Aorta (tissue), 5 donors: Measurements from ENCODE around the gene NECTIN4. TPM values are rescaled to one million over a fixed set of nuclear protein-coding genes. Genes with fewer than 3 reads are reported as not detected.

ENCODE experiments used
- ATAC-seq: fragments of 200-7000 bp; cut with Tn5 transposase; one replicate; pipeline ENCODE4 v1.9.1; 2022; ENCODE audit warnings: moderate library complexity; ENCODE audit not compliant: low FRiP score
- DNase-seq, 2 donors: peaks; one replicate each; pipeline ENCODE4 v3.0.0-alpha.2; 2020
- H3K27ac ChIP-seq, 2 donors: one replicate each; pipeline ENCODE4 v1.5.1; 2013; ENCODE audit warnings: low read length in 2 of 2, mild to moderate bottlenecking in 2 of 2, moderate library complexity in 2 of 2, control low read depth in 1 of 2, inconsistent platforms in 1 of 2, low read depth in 1 of 2
- H3K27me3 ChIP-seq, 2 donors: one replicate each; pipeline ENCODE4 v1.6.1; 2013; ENCODE audit warnings: control low read depth in 1 of 2, low read length in 1 of 2, mild to moderate bottlenecking in 1 of 2, moderate library complexity in 1 of 2; ENCODE audit not compliant: insufficient read depth in 2 of 2, control insufficient read depth in 1 of 2
- H3K36me3 ChIP-seq, 2 donors: one replicate each; pipeline ENCODE4 v1.6.1; 2013; ENCODE audit warnings: control low read depth in 1 of 2, low read length in 1 of 2, mild to moderate bottlenecking in 1 of 2; ENCODE audit not compliant: insufficient read depth in 2 of 2, control insufficient read depth in 1 of 2
- H3K4me1 ChIP-seq, 2 donors: one replicate each; pipeline ENCODE4 v1.6.1; 2013; ENCODE audit warnings: low read length in 2 of 2, control low read depth in 1 of 2, mild to moderate bottlenecking in 1 of 2, moderate library complexity in 1 of 2; ENCODE audit not compliant: insufficient read depth in 2 of 2, control insufficient read depth in 1 of 2
- H3K4me3 ChIP-seq, 2 donors: one replicate each; pipeline ENCODE4 v1.5.1; 2013; ENCODE audit warnings: low read length in 2 of 2, control low read depth in 1 of 2, mild to moderate bottlenecking in 1 of 2
- H3K9me3 ChIP-seq: one replicate; pipeline ENCODE4 v1.6.1; 2013; ENCODE audit warnings: mild to moderate bottlenecking, low read length; ENCODE audit not compliant: control insufficient read depth
- WGBS, 2 donors: extraction: QIAGEN DNeasy Blood & Tissue Kit; methylation state at CpG; one replicate each; pipeline ENCODE4 v1.1.7; 2013; 5-methylcytosine and 5-hydroxymethylcytosine counted together
- intact Hi-C, 2 donors: fragments of 100-400 bp; cut with DNase I; formaldehyde crosslinking; loops; one replicate each; pipeline versions ENCODE4 v1.14.2 to v1.15.0; 2022
- polyA plus RNA-seq, 2 donors: library from polyadenylated mRNA; stranded (reverse); fragments of 200-250 nt; gene quantifications; one replicate each; pipeline ENCODE4 v1.2.3, GENCODE V29; 2013
- total RNA-seq, 2 donors: library from RNA; stranded (reverse); fragmentation: NEBNext Ultra II Directional; extraction: Animal tissue kit (Norgen Biotek cat#: 25700); gene quantifications; one replicate each; pipeline ENCODE4 v1.2.1, GENCODE V29; 2021
- donor health status: healthy with polysubstance abuse.
- donor health status: Bipolar disorder and iron deficiency.
- donor health status: DM: no; HTN: no; CAD: no.
- donor health status: DM: no; HTN: no; CAD: no.
- donor health status: DM: yes; HTN: yes; CAD: no.

The NECTIN4 gene
- total and polyA plus RNA-seq, 4 donors = 0.24 to 0.26 TPM; not detected in 2

DNA sequence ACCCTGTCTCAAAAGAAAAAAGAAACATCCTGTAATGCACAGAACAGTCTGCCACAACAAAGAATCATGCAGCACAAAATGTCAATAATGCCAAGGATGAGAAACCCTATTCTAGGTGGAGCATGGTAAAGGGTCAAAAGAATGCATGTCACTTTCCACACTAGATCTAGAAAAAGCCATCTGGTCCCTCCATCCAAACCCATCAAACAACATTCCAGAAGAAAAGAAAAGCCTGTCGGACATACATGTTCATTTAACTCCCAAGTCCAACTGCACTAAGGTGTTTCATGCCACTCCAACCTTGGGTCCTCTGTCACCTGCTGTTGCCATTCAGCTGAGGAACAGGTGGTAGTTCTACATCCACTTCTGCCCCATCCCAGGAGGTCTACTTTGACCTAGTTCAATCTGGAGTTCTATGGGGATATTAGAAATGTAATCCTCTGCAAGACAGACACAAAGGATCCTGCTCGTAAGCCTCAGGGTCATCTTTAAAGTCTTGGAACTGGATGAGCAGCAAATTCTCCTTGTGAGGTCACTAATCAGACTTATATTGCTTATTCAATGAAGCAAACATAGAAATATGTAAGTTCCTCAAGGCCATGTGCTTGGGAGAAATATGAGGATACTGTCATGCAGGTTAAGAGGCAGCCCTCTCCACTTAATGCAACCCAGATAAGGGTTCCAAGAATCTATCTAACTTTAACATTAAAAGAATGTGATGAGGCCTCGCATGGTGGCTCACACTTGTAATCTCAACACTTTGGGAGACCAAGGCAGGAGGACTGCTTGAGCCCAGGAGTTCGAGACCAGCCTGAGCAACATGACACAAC is 39.4 kb upstream of the NECTIN4 start:
- no peak for ATAC-seq
- H3K9me3 ChIP-seq = no peaks in the 10 kb centered on the region
- H3K4me3 ChIP-seq = no peak overlapping the region
- no peaks in the 10 kb centered on the region for H3K27me3 ChIP-seq
- H3K36me3 ChIP-seq = peaks cover 0 to 6% of the 10 kb centered on the region in 2 donors
- DNase-seq = no peak
- H3K4me1 ChIP-seq = no peaks in the 10 kb centered on the region
- H3K27ac ChIP-seq = no peak overlapping the region
- WGBS, 2 donors = 93 to 95% methylated on average over 4 of the region's 4 CpGs
- intact Hi-C loops = no loop called here

DNA sequence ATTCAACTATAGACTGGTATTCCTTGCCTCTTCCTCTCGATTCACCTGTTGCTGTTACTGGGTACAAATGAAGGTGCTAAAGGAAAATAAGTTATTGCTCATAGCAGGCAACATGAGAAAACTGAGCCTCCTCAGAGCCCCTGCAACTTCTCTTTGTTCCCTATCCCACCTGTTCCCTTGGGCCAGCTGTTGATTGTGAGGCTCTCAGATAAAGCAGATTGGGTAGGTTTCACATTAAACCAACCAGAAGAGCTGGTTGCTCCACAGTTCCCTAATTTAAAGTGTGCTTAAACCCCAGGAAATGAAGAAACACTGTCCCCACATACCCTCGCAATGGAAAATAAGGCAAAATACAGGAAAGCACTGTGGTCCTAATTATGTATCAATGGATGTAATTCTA is 38.3 kb upstream of the NECTIN4 start:
- H3K4me1 ChIP-seq = no peaks in the 10 kb centered on the region
- intact Hi-C loops = no loop called here
- no peaks in the 10 kb centered on the region for H3K27me3 ChIP-seq
- ATAC-seq (no peak), DNase-seq (no peak)
- 83 to 90% methylated on average over 2 of the region's 2 CpGs for WGBS, 2 donors
- peaks cover 3 to 11% of the 10 kb centered on the region in 2 donors for H3K36me3 ChIP-seq
- H3K4me3 ChIP-seq = no peak overlapping the region
- H3K9me3 ChIP-seq = no peaks in the 10 kb centered on the region
- H3K27ac ChIP-seq = no peak overlapping the region

DNA sequence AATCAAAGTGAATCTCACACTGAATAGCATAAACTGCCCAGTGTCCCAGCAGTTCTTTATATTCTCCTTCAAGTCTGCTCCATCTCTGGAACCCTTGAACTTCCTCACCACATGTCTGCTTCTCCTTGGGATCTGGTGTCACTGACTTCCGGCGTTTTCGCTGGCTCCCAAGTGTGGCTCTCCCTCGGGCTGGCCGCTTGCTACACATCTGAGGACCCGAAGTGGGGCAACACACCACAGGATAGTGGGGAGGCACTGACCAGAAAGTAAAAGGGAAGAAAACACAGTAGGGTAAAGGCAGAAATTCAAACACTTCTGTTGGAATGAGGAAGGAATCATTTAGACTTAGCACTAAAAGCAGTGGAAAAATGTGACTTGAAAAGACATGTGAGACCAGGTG is 33.6 kb upstream of the NECTIN4 start:
- DNase-seq = no peak
- Histone ChIP-seq H3K27ac (no peak overlapping the region), H3K27me3 (no peaks in the 10 kb centered on the region), H3K9me3 (no peaks in the 10 kb centered on the region), H3K36me3 (peaks cover 3 to 18% of the 10 kb centered on the region in 2 donors), H3K4me1 (peaks cover 0 to 2% of the 10 kb centered on the region in 2 donors), H3K4me3 (no peak overlapping the region)
- ATAC-seq = no peak
- intact Hi-C loops = no loop called here
- 81 to 82% methylated on average over 6 of the region's 6 CpGs for WGBS, 2 donors

DNA sequence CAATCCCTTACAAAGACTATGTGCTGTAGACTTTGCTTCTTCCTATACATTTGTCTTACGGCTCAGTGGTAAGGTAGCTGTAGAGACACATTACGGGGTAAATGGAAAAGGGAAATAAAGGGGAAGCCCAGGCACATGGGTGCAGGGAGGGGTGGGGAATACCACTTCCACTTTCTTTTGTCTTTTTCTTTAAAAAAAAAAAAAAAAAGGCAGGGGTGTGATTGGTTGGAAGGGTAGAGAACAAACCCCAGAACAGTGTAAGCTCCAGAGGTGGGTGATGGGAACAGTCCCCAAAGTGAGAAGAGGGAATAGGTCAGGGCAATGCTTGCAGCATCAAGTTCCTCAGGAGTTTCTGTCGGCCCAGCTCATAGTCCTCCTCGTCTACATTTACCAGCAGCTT is 32.5 kb upstream of the NECTIN4 start:
- Histone ChIP-seq H3K36me3 (peaks cover 3 to 18% of the 10 kb centered on the region in 2 donors), H3K4me1 (peaks cover 0 to 2% of the 10 kb centered on the region in 2 donors)
- 72 to 81% methylated on average over 4 of the region's 4 CpGs for WGBS, 2 donors

DNA sequence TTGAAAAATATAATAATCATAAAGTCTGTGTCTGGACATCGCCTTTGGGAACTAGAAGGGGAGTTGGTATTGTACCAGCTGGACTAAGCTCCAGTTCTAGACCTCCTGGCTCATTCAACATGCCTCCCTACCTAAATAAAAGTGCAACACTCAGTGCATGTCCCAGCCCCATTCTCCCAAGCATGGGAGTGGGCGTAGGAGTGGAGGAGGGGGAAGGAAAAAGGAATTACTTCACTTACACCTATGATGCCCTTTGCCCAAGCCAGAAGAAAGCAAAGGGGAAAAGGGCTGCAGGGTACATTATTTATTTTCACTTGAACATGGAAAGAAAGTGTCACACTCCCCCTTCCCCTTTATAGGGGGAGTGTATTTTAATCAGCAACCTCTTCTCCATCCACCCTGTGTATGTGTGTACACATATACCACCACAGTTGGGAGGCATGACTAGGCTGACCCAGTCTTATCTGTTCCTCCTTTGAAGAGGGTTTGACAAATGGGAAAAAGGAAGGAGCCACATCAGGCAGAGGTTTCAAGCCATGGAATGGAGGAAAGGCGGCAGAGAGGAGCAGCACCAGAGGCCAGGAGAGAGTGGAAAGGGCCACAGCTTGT is 31.8 kb upstream of the NECTIN4 start:
- no peak for ATAC-seq
- no peak for DNase-seq
- Histone ChIP-seq H3K4me3 (no peak overlapping the region), H3K4me1 (peaks cover 0 to 3% of the 10 kb centered on the region in 2 donors), H3K36me3 (peaks cover 3 to 18% of the 10 kb centered on the region in 2 donors), H3K27ac (no peak overlapping the region), H3K9me3 (no peaks in the 10 kb centered on the region), H3K27me3 (no peaks in the 10 kb centered on the region)
- intact Hi-C loops = no loop called here
- WGBS, 2 donors = 82 to 85% methylated on average over 3 of the region's 3 CpGs

More for the DNA sequence above, 32.5 kb upstream of the NECTIN4 start:
- Histone ChIP-seq H3K4me3 (no peak overlapping the region), H3K9me3 (no peaks in the 10 kb centered on the region), H3K27ac (no peak overlapping the region), H3K27me3 (no peaks in the 10 kb centered on the region)
- ATAC-seq (no peak), DNase-seq (no peak)
- intact Hi-C loops = no loop called here

DNA sequence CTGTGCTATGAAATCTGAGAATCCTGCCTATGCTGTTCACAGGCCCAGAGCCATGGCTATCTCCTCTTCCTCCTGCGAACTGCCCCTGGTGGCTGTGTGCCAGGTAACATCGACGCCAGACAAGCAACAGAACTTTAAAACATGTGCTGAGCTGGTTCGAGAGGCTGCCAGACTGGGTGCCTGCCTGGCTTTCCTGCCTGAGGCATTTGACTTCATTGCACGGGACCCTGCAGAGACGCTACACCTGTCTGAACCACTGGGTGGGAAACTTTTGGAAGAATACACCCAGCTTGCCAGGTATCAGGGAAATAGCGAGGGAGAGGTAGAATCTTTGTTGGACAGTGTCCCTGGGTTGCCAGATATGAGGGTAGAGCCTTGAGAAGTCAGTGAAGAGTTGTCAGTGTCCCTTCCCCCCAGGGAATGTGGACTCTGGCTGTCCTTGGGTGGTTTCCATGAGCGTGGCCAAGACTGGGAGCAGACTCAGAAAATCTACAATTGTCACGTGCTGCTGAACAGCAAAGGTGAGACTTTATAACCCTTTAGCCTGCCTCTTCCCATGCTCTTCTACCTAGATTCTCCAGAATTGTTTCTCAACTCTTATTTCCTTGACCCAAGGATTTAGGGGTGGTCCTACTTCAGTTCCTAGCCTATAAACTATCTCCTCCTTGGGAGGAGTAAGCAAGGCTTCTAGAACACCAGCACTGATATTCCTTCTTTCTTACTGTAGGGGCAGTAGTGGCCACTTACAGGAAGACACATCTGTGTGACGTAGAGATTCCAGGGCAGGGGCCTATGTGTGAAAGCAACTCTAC is 29.9 kb upstream of the NECTIN4 start:
- ATAC-seq = peak; percentile 49
- 17 to 18% methylated on average over 10 of the region's 10 CpGs for WGBS, 2 donors
- intact Hi-C loops = loop anchor here in 1 of 2 donors (5.0 kb wide), 1 partner anchor 72 kb away; the partner anchor contains the start of gene USF1
- Histone ChIP-seq H3K27ac (peak overlapping the region in 1 of 2 donors; percentile 62), H3K27me3 (no peaks in the 10 kb centered on the region), H3K4me3 (peak overlapping the region in 1 of 2 donors; percentile 65), H3K9me3 (no peaks in the 10 kb centered on the region), H3K36me3 (peaks cover 3 to 17% of the 10 kb centered on the region in 2 donors), H3K4me1 (peaks cover 0 to 3% of the 10 kb centered on the region in 2 donors)
- DNase-seq = no peak

DNA sequence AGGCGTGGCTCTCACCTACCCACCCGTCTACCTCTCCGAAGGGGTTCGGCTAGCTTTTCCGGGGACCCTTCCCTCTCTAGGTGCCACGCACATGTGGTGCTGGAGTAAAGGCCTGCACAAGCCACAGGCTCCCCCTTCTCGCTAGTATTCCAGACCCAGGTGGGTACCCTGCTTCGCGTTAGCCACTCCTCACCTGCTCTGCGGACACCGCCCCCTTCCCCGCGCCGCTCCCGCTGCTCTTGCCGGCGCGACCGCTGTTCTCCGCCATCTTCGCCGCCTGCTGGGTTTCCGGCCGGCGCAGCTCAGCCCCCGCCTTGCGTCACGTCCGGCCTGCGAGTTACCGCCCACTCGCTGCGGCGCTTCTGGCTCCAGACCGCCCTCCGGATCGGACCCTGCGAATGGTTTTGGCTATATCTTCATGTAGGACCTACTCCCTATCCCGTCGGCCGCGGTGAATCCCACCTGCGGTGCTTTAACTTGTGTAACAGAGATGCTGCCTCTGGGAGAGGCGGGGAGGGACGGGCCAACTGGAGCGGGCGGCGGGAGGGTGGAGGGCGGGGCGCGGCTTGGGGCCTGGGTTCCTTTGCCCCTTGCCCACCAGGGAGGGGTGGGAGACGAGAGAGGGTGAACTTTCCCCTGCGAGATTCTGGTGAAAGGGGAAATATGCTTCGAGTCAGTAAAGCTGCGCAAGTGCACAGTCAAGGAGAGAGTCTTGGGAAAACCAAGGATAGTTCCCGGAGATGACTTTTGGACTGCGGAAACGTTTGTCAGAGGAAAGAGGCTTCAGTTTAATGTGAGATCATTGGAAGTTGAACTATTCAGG is 28.6 kb upstream of the NECTIN4 start, which contains the start of the genes NIT1 and PFDN2:
TSS of gene NIT1 (plus strand) at position 347 of the 823 bp plus-strand sequence. CDS start at position 419, 72 bp downstream.
TSS of gene PFDN2 (minus strand) at position 279 of the 823 bp plus-strand sequence. CDS start at position 268, 11 bp downstream.
- H3K4me1 ChIP-seq = peaks cover 0 to 3% of the 10 kb centered on the region in 2 donors
- intact Hi-C loops = loop anchor here in 1 of 2 donors (5.0 kb wide), 1 partner anchor 71 kb away; the partner anchor contains the start of gene USF1
- DNase-seq = peak; percentile 90 to 97
- H3K27me3 ChIP-seq = no peaks in the 10 kb centered on the region
- peak within 1 kb of the TSS; percentile 4 to 65 for H3K4me3 ChIP-seq
- peak; percentile 95 for ATAC-seq
- 0% methylated on average over 57 to 58 of the region's 58 CpGs for WGBS, 2 donors
- no peaks in the 10 kb centered on the region for H3K9me3 ChIP-seq
- H3K36me3 ChIP-seq = peaks cover 2 to 9% of the 10 kb centered on the region in 2 donors
- H3K27ac ChIP-seq = peak within 1 kb of the TSS; percentile 20 to 26
